Measurements from ENCODE around the gene WDR27. TPM values are rescaled to one million over a fixed set of nuclear protein-coding genes. Genes with fewer than 3 reads are reported as not detected.

WDR27 gene
- polyA plus RNA-seq, 3 donors, result 0.95 to 20.5 (median 2.0) TPM

- peaks cover 10% of the 10 kb centered on the region for H3K4me1 Mint-ChIP-seq
- H3K4me1 ChIP-seq (ENCODE audit: control insufficient read depth in 1 of 2, insufficient read depth in 2 of 2, low read length in 2 of 2), result peaks cover 6% of the 10 kb centered on the region in 2 donors
- TF ChIP-seq CTCF (IDR thresholded peaks at IDR 0.05), result no peak
- no peak overlapping the region for H3K4me3 ChIP-seq (replicated peaks in 1 of 3; ENCODE audit: low read depth in 2 of 3, low read length in 3 of 3)
- H3K27me3 Mint-ChIP-seq (ENCODE audit: low read depth in 3 of 3), result no peaks in the 10 kb centered on the region
- H3K9me3 ChIP-seq (replicated peaks in 1 of 2; ENCODE audit: control insufficient read depth in 1 of 2, insufficient read depth in 1 of 2, low read length in 2 of 2), result no peaks in the 10 kb centered on the region
- H3K27ac ChIP-seq (ENCODE audit: low read depth in 1 of 2, low read length in 2 of 2), result no peak overlapping the region
- H3K27ac Mint-ChIP-seq, result peak overlapping the region in 1 of 7 donors; percentile 67
- no peak overlapping the region for H2AFZ ChIP-seq (ENCODE audit: insufficient read depth, low read depth, low read length, poor library complexity, severe bottlenecking)
- H4K20me1 ChIP-seq (ENCODE audit: insufficient read depth, low read length), result no peaks in the 10 kb centered on the region
- peaks cover 7 to 25% of the 10 kb centered on the region in 2 donors for H3K36me3 ChIP-seq (replicated peaks in 1 of 2; ENCODE audit: control insufficient read depth in 1 of 2, insufficient read depth in 2 of 2, low read length in 2 of 2)
- H3K79me2 ChIP-seq (ENCODE audit: insufficient read depth, low read length), result no peaks in the 10 kb centered on the region
- no peak overlapping the region for H3K4me2 ChIP-seq (replicated peaks; ENCODE audit: extremely low read depth, low read length, poor library complexity, severe bottlenecking)
- no peak overlapping the region for H3K4me3 Mint-ChIP-seq
- WGBS (ENCODE audit: insufficient coverage), result 98% methylated on average over 22 of the region's 27 CpGs
- no peak for DNase-seq
- H3K9ac ChIP-seq (ENCODE audit: insufficient read depth, low read length, poor library complexity, severe bottlenecking), result no peak overlapping the region
- peaks cover 29 to 40% of the 10 kb centered on the region in 2 donors for H3K36me3 Mint-ChIP-seq
- intact Hi-C loops (cut with micrococcal nuclease), result no loop called here
- no peaks in the 10 kb centered on the region for H3K27me3 ChIP-seq (ENCODE audit: control insufficient read depth in 2 of 2, insufficient read depth in 2 of 2, low read length in 2 of 2)
- H3K9me3 Mint-ChIP-seq, result peaks cover 0 to 2% (median 0%) of the 10 kb centered on the region in 7 donors
Measured at GRCh38 chr6:169667716-169668115, 34.1 kb downstream of the WDR27 start.

- H3K4me3 Mint-ChIP-seq, result no peak overlapping the region
- Histone ChIP-seq H3K4me3 (replicated peaks in 1 of 3; ENCODE audit: low read depth in 2 of 3, low read length in 3 of 3) (no peak overlapping the region), H3K9me3 (replicated peaks in 1 of 2; ENCODE audit: control insufficient read depth in 1 of 2, insufficient read depth in 1 of 2, low read length in 2 of 2) (no peaks in the 10 kb centered on the region), H3K4me1 (ENCODE audit: control insufficient read depth in 1 of 2, insufficient read depth in 2 of 2, low read length in 2 of 2) (peaks cover 6% of the 10 kb centered on the region in 2 donors), H3K27me3 (ENCODE audit: control insufficient read depth in 2 of 2, insufficient read depth in 2 of 2, low read length in 2 of 2) (no peaks in the 10 kb centered on the region), H3K27ac (ENCODE audit: low read depth in 1 of 2, low read length in 2 of 2) (no peak overlapping the region), H3K36me3 (replicated peaks in 1 of 2; ENCODE audit: control insufficient read depth in 1 of 2, insufficient read depth in 2 of 2, low read length in 2 of 2) (peaks cover 4 to 18% of the 10 kb centered on the region in 2 donors), H4K20me1 (ENCODE audit: insufficient read depth, low read length) (no peaks in the 10 kb centered on the region), H2AFZ (ENCODE audit: insufficient read depth, low read depth, low read length, poor library complexity, severe bottlenecking) (no peak overlapping the region), H3K4me2 (replicated peaks; ENCODE audit: extremely low read depth, low read length, poor library complexity, severe bottlenecking) (no peak overlapping the region), H3K9ac (ENCODE audit: insufficient read depth, low read length, poor library complexity, severe bottlenecking) (no peak overlapping the region), H3K79me2 (ENCODE audit: insufficient read depth, low read length) (no peaks in the 10 kb centered on the region)
- 98% methylated on average over 17 of the region's 18 CpGs for WGBS (ENCODE audit: insufficient coverage)
- H3K9me3 Mint-ChIP-seq, result peaks cover 0 to 2% (median 0%) of the 10 kb centered on the region in 7 donors
- H3K36me3 Mint-ChIP-seq, result peaks cover 31 to 39% of the 10 kb centered on the region in 2 donors
- DNase-seq, result no peak
- TF ChIP-seq CTCF (IDR thresholded peaks at IDR 0.05), result no peak
- H3K4me1 Mint-ChIP-seq, result peaks cover 10% of the 10 kb centered on the region
- intact Hi-C loops (cut with micrococcal nuclease), result no loop called here
- H3K27ac Mint-ChIP-seq, result no peak overlapping the region
- no peaks in the 10 kb centered on the region for H3K27me3 Mint-ChIP-seq (ENCODE audit: low read depth in 3 of 3)
Measured at GRCh38 chr6:169666441-169666840, 35.4 kb downstream of the WDR27 start.

Data from CD14-positive monocyte (primary cell).